Heart left ventricle (tissue), 16 donors: ENCODE results near the gene DTX3L. TPM values are rescaled to one million over a fixed set of nuclear protein-coding genes. Genes with fewer than 3 reads are reported as not detected.

ENCODE experiments used
- ATAC-seq, 4 donors: fragments of 200-7000 bp; cut with Tn5 transposase; one replicate each; pipeline ENCODE4 v1.9.1; 2020 to 2022; ENCODE audit warnings: moderate library complexity in 4 of 4, mild to moderate bottlenecking in 3 of 4, moderate number of reproducible peaks in 1 of 4
- DNase-seq, 5 donors: peaks; one replicate each; pipeline ENCODE4 v3.0.0-alpha.2; 2020
- H3K27ac ChIP-seq, 12 donors: fragments of 200-600 bp; sonication (generic) in 4 of 12; one replicate each; pipeline versions ENCODE4 v1.5.0 to v1.8.0; 2016 to 2022; ENCODE audit warnings: mild to moderate bottlenecking in 2 of 12
- H3K27me3 ChIP-seq, 9 donors: fragments of 200-600 bp; sonication (generic) in 2 of 9; one replicate each; pipeline versions ENCODE4 v1.5.1 to v1.8.0; 2016 to 2022; ENCODE audit warnings: mild to moderate bottlenecking in 3 of 9
- H3K36me3 ChIP-seq, 9 donors: fragments of 200-600 bp; sonication (generic) in 2 of 9; one replicate each; pipeline versions ENCODE4 v1.5.0 to v1.8.0; 2018 to 2022; ENCODE audit warnings: mild to moderate bottlenecking in 2 of 9
- H3K4me1 ChIP-seq, 12 donors: fragments of 200-600 bp; sonication (generic) in 4 of 12; one replicate each; pipeline versions ENCODE4 v1.5.0 to v1.8.0; 2016 to 2022; ENCODE audit warnings: mild to moderate bottlenecking in 3 of 12
- H3K4me3 ChIP-seq, 12 donors: fragments of 200-600 bp; sonication (generic) in 4 of 12; one replicate each; pipeline versions ENCODE4 v1.5.0 to v1.8.0; 2017 to 2022; ENCODE audit warnings: mild to moderate bottlenecking in 9 of 12, moderate library complexity in 4 of 12
- H3K9me3 ChIP-seq, 12 donors: fragments of 200-600 bp; sonication (generic) in 4 of 12; one replicate each; pipeline versions ENCODE4 v1.5.0 to v1.8.0; 2016 to 2022; ENCODE audit warnings: mild to moderate bottlenecking in 1 of 12
- POLR2A ChIP-seq, 2 donors: fragments of 450-650 bp; IDR thresholded peaks; one replicate each; pipeline ENCODE4 v1.6.1; 2017; ENCODE audit warnings: antibody characterized with exemption in 2 of 2, mild to moderate bottlenecking in 2 of 2, moderate library complexity in 2 of 2
- WGBS, 4 donors: extraction: QIAGEN DNeasy Blood & Tissue Kit in 2 of 4; methylation state at CpG; one replicate each; pipeline versions ENCODE4 v1.1.5 to v1.1.7; 2013 to 2018; 5-methylcytosine and 5-hydroxymethylcytosine counted together
- intact Hi-C, 10 donors: fragments of 100-400 bp; cut with DNase I; formaldehyde crosslinking; loops; one replicate each; pipeline versions ENCODE4 v1.11.1 to v1.14.2; 2022
- polyA plus RNA-seq, 2 donors: library from polyadenylated mRNA; stranded (reverse); fragments of 200-250 nt; gene quantifications; one replicate each; pipeline ENCODE4 v1.2.3, GENCODE V29; 2013
- total RNA-seq, 9 donors: library from RNA; depleted of rRNA in 2 of 9; stranded (reverse); fragments of >200 nt in 2 of 9; fragmentation: NEBNext Ultra II Directional in 3 of 9; extraction: Animal tissue kit (Norgen Biotek cat#: 25700) in 3 of 9; gene quantifications; one replicate each; pipeline versions ENCODE4 v1.1.0 to v1.2.4, GENCODE V29; 2016 to 2023
- TF ChIP-seq, protein P1 (sequence below), 12 donors: fragments of 200-600 bp; sonication (generic) in 4 of 12; IDR thresholded peaks; one replicate each; pipeline versions ENCODE4 v1.5.0 to v1.8.0; 2018 to 2022; ENCODE audit warnings: antibody characterized with exemption in 12 of 12, mild to moderate bottlenecking in 5 of 12
- donor health status: ischemic (EF 13 %, LVEDD 7.1; RV severe dilation, severe dysfunction).
- donor health status: healthy with polysubstance abuse.
- donor health status: DM: no; HTN: yes; CAD: no.
- donor health status: DM: no; HTN: no; CAD: no.
- donor health status: ischemic (EF 25% LVEDD 6.9; RV normal size, moderate dysfunction).
- donor health status: ischemic (EF 25% LVEDD 5.7; RV mildly dilated, moderate dysfunction).
- donor health status: healthy.
- donor health status: DM: yes; HTN: yes; CAD: no.
- donor health status: ischemic (EF 35%, LVEDD 5.7; RV mildly dilated, moderate dysfunction).
- donor health status: nonischemic (EF 11% LVEDD 7.7; RV severe dilation, severe dysfunction).
- donor health status: DM: yes; HTN: yes; CAD: no.
- donor health status: PGD.
- donor health status: ischemic (EF 29% LVEDD 5.4; RV normal size, mild dysfunction).
- donor health status: nonischemic (EF 23%, LVEDD 6.1; RV moderate dilation, normal function).

DTX3L gene
- total and polyA plus RNA-seq, 11 donors: 4.8 to 78.2 (median 12.9) TPM

DNA sequence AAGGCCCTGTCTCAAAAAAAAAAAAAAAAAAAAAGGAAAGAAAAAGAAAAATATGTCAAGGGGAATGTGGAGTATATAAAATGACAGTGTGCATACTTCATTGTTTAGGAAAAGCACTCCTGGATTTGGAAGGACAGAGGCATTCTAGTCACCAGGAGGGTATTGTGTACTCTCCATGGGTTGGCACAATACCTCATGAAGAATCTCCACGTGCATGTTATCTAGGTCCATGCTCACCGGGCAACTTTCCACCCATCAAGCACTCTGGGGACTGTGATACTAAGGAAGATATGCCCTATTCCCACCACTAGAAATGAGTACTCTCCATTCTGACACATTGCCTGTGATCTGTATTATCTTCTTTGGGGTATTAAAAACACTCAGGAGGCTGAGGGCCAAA, 34.0 kb upstream of the DTX3L start:
- ATAC-seq (no peak), DNase-seq (no peak)
- no peaks in the 10 kb centered on the region for H3K27me3 ChIP-seq
- WGBS, 4 donors: 35 to 50% (median 41%) methylated on average over 2 of the region's 2 CpGs
- H3K4me3 ChIP-seq: no peak overlapping the region
- intact Hi-C loops: no loop called here
- no peaks in the 10 kb centered on the region for H3K4me1 ChIP-seq
- TF ChIP-seq, protein P1, sequence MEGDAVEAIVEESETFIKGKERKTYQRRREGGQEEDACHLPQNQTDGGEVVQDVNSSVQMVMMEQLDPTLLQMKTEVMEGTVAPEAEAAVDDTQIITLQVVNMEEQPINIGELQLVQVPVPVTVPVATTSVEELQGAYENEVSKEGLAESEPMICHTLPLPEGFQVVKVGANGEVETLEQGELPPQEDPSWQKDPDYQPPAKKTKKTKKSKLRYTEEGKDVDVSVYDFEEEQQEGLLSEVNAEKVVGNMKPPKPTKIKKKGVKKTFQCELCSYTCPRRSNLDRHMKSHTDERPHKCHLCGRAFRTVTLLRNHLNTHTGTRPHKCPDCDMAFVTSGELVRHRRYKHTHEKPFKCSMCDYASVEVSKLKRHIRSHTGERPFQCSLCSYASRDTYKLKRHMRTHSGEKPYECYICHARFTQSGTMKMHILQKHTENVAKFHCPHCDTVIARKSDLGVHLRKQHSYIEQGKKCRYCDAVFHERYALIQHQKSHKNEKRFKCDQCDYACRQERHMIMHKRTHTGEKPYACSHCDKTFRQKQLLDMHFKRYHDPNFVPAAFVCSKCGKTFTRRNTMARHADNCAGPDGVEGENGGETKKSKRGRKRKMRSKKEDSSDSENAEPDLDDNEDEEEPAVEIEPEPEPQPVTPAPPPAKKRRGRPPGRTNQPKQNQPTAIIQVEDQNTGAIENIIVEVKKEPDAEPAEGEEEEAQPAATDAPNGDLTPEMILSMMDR (IDR thresholded peaks at IDR 0.05): no peak
- no peak for TF ChIP-seq POLR2A (IDR thresholded peaks at IDR 0.05)
- H3K27ac ChIP-seq: no peak overlapping the region
- no peaks in the 10 kb centered on the region for H3K9me3 ChIP-seq
- peaks cover 0 to 92% (median 71%) of the 10 kb centered on the region in 9 donors for H3K36me3 ChIP-seq

DNA sequence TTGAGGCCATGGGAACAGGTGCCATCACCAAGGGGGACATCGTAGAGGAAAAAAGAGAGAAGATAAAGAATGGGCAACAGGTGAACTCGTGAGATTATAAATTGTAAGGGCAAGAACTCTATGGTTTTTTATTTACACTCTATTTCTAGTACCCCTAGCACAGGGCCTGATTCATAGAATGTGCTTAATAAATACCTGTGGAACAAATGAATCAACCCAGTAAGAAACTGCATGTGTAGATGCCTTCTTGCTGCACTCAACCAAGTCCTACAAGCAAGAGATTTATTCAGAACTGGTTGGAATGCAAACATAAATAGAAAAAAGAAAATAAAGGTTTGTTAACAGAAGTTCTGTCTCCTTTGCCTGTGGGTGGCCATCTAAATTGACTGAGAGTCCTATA, 30.7 kb upstream of the DTX3L start:
- no peaks in the 10 kb centered on the region for H3K9me3 ChIP-seq
- peaks cover 0 to 100% (median 85%) of the 10 kb centered on the region in 9 donors for H3K36me3 ChIP-seq

DNA sequence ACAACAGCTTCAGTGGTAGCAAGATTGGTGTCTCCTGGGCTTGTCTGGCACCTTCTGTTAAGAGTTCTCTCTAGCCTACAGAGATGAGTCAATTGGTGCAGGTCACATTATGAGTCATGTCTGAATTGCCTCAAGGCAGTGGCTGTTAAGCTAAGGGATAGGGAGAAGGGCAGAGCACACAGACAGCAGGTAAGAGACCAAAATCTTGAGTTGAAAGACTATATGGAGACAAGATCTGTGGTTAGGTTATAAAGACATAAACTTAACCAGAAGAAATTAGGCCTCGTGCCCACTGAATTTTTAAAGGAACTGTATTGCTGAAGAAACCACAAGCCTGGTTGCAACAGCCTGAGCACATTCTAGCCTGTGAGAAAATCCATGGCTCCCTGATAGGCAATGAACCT, 30.2 kb upstream of the DTX3L start:
- Histone ChIP-seq H3K9me3 (no peaks in the 10 kb centered on the region), H3K27ac (no peak overlapping the region), H3K27me3 (no peaks in the 10 kb centered on the region), H3K36me3 (peaks cover 0 to 100% (median 87%) of the 10 kb centered on the region in 9 donors), H3K4me1 (peaks cover 0 to 7% (median 0%) of the 10 kb centered on the region in 12 donors), H3K4me3 (no peak overlapping the region)
- TF ChIP-seq, protein P1 (IDR thresholded peaks at IDR 0.05): no peak
- no peak for TF ChIP-seq POLR2A (IDR thresholded peaks at IDR 0.05)
- no peak for DNase-seq
- ATAC-seq: peak in 1 of 4 donors; percentile 47
- 84 to 90% (median 86%) methylated on average over 1 of the region's 1 CpG for WGBS, 4 donors
- intact Hi-C loops: no loop called here

More for the DNA sequence above, 30.7 kb upstream of the DTX3L start:
- TF ChIP-seq, protein P1 (IDR thresholded peaks at IDR 0.05): no peak
- TF ChIP-seq POLR2A (IDR thresholded peaks at IDR 0.05): no peak
- WGBS, 4 donors: 89 to 92% (median 91%) methylated on average over 2 of the region's 2 CpGs
- no peak for ATAC-seq
- intact Hi-C loops: no loop called here
- Histone ChIP-seq H3K27ac (no peak overlapping the region), H3K4me1 (peaks cover 0 to 7% (median 0%) of the 10 kb centered on the region in 12 donors), H3K27me3 (no peaks in the 10 kb centered on the region), H3K4me3 (no peak overlapping the region)
- no peak for DNase-seq

DNA sequence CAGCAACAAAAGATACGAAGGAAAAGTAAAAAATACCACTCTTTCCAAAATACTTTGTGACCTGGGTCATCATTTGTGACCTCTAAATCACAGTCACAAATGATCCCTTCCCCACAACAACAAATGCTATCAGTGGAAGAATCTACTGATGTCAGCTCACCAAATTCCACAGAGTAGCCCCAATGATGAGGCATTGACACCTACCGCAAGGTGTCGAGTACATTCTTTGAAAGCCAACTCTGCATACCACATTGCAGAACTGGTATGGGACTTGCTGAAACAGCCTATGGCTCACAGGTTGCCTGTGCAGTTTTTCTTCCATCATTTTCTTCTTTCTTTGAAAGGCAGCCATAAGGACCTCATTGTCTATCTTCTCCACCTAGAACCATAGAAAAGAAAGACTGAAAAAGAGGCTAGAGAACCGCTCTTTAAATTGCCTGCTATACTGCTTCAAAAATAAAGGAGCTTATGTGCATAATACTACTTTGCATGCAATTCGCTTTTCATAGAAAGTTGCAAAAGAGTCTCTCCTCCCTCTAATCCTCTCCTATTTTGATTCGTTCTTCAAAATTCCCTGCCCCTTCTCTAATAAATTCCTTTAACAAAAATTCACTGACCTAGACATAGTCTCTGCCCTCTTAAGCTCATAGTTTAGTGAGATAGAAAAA, 28.0 kb upstream of the DTX3L start:
- TF ChIP-seq POLR2A (IDR thresholded peaks at IDR 0.05): no peak
- TF ChIP-seq, protein P1 (IDR thresholded peaks at IDR 0.05): no peak
- intact Hi-C loops: no loop called here
- Histone ChIP-seq H3K4me3 (no peak overlapping the region), H3K27ac (no peak overlapping the region), H3K27me3 (no peaks in the 10 kb centered on the region), H3K36me3 (peaks cover 0 to 100% (median 97%) of the 10 kb centered on the region in 9 donors), H3K4me1 (peaks cover 0 to 8% (median 0%) of the 10 kb centered on the region in 12 donors), H3K9me3 (no peaks in the 10 kb centered on the region)
- DNase-seq: no peak
- WGBS, 4 donors: 84 to 87% (median 85%) methylated on average over 6 of the region's 6 CpGs
- ATAC-seq: no peak
